ENCODE results near the gene APRT. TPM values are rescaled to one million over a fixed set of nuclear protein-coding genes. Genes with fewer than 3 reads are reported as not detected.

Gene APRT
- total and polyA plus RNA-seq, 9 of the 15 experiments (the other 6 are each of a cell fraction or from before 2014, with no cell fraction given), result 41.7 to 409 (median 146) TPM

- TF ChIP-seq JUND (IDR thresholded peaks at IDR 0.05; ENCODE audit: borderline replicate concordance, low read depth, low read length) (no peak), JUND (tag; IDR thresholded peaks at IDR 0.05; ENCODE audit: borderline replicate concordance, low read depth, low read length) (no peak), JUN (IDR thresholded peaks at IDR 0.05; ENCODE audit: borderline replicate concordance, low read depth, low read length) (no peak), JUN (CRISPR knock-in tag; IDR thresholded peaks at IDR 0.05; ENCODE audit: borderline replicate concordance) (no peak)
These were observed 46.8 kb downstream of the APRT start (continued) for GRCh38 chr16:88764913-88765349.

DNA sequence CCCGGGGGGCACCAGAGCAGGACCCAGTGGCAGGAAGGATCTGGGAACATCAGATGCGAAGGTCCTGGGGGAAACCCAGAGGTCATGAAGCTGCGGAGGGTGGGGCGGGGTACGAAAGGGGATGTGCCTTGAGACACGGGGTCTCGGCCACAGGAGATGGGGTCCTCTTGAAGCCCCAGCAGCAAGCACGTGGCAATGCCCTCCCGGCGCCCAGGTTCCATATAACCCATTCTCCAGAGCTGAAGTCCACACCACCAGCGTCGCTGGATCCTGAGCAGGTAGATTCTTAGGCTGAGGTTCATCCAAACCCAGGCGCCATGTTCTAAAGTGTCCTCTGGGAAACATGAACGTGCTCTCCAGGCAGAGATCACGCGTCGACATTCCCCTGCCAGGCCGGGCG, 47.6 kb downstream of the APRT start:
- Histone ChIP-seq H3K9me1 (ENCODE audit: control insufficient read depth, insufficient read depth, low read length) (peaks cover 35% of the 10 kb centered on the region), H2AFZ (ENCODE audit: low read depth, low read length) (no peak overlapping the region), H3K27me3 (ENCODE audit: control insufficient read depth in 2 of 2, insufficient read depth in 2 of 2, low read length in 2 of 2) (no peaks in the 10 kb centered on the region), H3K27ac (ENCODE audit: extremely low read depth, low read depth, low read length) (no peak overlapping the region), H3K4me1 (replicated peaks in 1 of 2; ENCODE audit: control insufficient read depth in 2 of 2, insufficient read depth in 2 of 2, low read length in 2 of 2) (peaks cover 40 to 99% of the 10 kb centered on the region in 2 experiments), H3K9me3 (replicated peaks; ENCODE audit: control insufficient read depth, insufficient read depth, low read depth, low read length) (no peaks in the 10 kb centered on the region), H3K9ac (ENCODE audit: insufficient read depth in 1 of 2, low read depth in 2 of 2, low read length in 2 of 2) (peak overlapping the region in 1 of 2 experiments; percentile 72; a peak in 2 of 4 replicates), H3K36me3 (ENCODE audit: control insufficient read depth, insufficient read depth, low read length) (peaks cover 93% of the 10 kb centered on the region), H4K20me1 (replicated peaks; ENCODE audit: control insufficient read depth, insufficient read depth, low read length) (peaks cover 85% of the 10 kb centered on the region), H3K4me3 (no peak overlapping the region), H3K79me2 (ENCODE audit: control insufficient read depth, insufficient read depth, low read length) (peaks cover 100% of the 10 kb centered on the region), H3K4me2 (ENCODE audit: insufficient read depth, low read length) (no peak overlapping the region)
- intact Hi-C loops (cut with micrococcal nuclease) (no loop called here), in situ Hi-C loops (cut with MboI) (no loop called here)
- no peak for TF ChIP-seq ZEB2 (IDR thresholded peaks at IDR 0.05)
- peak; percentile 5; the same call in 1 of the 2 replicates for TF ChIP-seq POLR2G (IDR thresholded peaks at IDR 0.05; ENCODE audit: low read depth, low read length)
- TF ChIP-seq, protein P1, sequence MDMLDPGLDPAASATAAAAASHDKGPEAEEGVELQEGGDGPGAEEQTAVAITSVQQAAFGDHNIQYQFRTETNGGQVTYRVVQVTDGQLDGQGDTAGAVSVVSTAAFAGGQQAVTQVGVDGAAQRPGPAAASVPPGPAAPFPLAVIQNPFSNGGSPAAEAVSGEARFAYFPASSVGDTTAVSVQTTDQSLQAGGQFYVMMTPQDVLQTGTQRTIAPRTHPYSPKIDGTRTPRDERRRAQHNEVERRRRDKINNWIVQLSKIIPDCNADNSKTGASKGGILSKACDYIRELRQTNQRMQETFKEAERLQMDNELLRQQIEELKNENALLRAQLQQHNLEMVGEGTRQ (CRISPR knock-in tag; IDR thresholded peaks at IDR 0.05), result no peak
- TF ChIP-seq RUNX1 (IDR thresholded peaks at IDR 0.05; ENCODE audit: low read depth), result no peak
- WGBS (ENCODE audit: insufficient coverage, low coverage, missing lambda C conversion rate), result 93% methylated on average over 18 of the region's 19 CpGs
- BruUV-seq (replicated peaks), result no TSS peak
- no peak for ATAC-seq
- ChIA-PET POLR2A (interaction anchor here (0.7 to 5.6 kb wide), 5 partner anchors 9 to 70 kb away, joined by 3 to 26 read pairs (median 11); no protein-coding TSS in a partner anchor), CTCF (ENCODE audit: low intra/inter-chr PET ratio) (no interaction called here)
- no peak for DNase-seq (ENCODE audit: extremely low read depth in 1 of 4, low spot score in 3 of 4)
- FAIRE-seq, result no peak
